Measurements from ENCODE around the gene GMIP.
"Not testable (repeated sequence)": the region's sequence is repeated elsewhere in the genome, so short reads cannot be mapped to it uniquely, and the experiment has no call there.

GMIP gene

DNA sequence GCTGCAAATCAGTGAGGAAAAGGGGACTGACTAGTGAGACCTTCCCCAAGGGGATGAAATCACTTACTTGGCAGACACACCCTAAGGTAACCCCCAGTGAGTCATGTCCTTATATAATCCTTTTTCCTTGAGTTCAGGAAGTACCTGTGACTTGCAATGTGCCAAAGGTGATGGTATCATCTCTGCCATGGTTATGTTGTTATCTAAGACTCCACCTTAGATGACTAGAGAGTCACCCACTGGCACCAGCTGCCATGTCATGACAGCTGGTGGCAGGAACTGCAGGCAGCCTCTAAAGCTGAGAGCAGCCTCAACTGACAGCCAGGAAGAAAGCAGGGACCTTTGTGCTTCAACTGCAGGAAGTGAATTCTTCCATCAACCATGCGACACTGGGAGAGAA is 37.4 kb downstream of the GMIP start:
- DNase-seq (ENCODE audit: low read depth, low spot score) = no peak
- in situ Hi-C loops (cut with HindIII; ENCODE audit: low sequenced_read_pairs) = no loop called here
- TF ChIP-seq, protein P1, sequence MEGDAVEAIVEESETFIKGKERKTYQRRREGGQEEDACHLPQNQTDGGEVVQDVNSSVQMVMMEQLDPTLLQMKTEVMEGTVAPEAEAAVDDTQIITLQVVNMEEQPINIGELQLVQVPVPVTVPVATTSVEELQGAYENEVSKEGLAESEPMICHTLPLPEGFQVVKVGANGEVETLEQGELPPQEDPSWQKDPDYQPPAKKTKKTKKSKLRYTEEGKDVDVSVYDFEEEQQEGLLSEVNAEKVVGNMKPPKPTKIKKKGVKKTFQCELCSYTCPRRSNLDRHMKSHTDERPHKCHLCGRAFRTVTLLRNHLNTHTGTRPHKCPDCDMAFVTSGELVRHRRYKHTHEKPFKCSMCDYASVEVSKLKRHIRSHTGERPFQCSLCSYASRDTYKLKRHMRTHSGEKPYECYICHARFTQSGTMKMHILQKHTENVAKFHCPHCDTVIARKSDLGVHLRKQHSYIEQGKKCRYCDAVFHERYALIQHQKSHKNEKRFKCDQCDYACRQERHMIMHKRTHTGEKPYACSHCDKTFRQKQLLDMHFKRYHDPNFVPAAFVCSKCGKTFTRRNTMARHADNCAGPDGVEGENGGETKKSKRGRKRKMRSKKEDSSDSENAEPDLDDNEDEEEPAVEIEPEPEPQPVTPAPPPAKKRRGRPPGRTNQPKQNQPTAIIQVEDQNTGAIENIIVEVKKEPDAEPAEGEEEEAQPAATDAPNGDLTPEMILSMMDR (IDR thresholded peaks at IDR 0.05; ENCODE audit: low read depth, low read length) = no peak
- H3K4me3 ChIP-seq (ENCODE audit: low read depth, low read length) = no peak overlapping the region

DNA sequence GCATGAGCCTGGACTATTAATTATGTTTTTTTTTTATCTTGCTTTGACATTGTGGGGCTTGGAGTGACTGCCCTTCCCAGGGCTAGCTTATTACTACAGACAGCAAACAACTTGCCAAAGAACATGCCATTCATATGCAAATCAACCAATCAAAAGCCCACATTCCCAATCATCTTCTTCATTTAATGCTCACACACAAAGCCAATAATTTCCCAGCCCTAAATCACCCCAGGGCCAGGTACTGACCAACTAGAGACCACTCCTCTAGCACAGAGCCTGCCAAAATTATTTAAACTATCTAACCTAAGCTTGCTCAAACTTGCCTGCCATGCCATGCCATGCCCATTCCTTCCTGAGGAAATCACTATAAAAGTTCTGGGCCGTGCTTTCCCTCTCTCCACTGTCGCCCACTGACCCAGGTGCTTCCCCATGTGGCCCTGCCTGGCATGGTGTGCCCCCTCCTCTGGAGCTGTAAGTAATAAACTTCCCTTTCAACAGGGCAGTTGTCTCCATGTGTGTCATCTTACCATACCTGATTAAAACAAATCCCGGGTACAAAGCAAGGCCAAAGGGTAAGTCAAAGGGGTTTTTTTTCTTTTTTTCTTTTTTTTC is 40.6 kb downstream of the GMIP start:
- DNase-seq (ENCODE audit: low read depth, low spot score) = no peak
- in situ Hi-C loops (cut with HindIII; ENCODE audit: low sequenced_read_pairs) = no loop called here
- TF ChIP-seq, protein P1 (IDR thresholded peaks at IDR 0.05; ENCODE audit: low read depth, low read length) = no peak
- H3K4me3 ChIP-seq (ENCODE audit: low read depth, low read length) = no peak overlapping the region

DNA sequence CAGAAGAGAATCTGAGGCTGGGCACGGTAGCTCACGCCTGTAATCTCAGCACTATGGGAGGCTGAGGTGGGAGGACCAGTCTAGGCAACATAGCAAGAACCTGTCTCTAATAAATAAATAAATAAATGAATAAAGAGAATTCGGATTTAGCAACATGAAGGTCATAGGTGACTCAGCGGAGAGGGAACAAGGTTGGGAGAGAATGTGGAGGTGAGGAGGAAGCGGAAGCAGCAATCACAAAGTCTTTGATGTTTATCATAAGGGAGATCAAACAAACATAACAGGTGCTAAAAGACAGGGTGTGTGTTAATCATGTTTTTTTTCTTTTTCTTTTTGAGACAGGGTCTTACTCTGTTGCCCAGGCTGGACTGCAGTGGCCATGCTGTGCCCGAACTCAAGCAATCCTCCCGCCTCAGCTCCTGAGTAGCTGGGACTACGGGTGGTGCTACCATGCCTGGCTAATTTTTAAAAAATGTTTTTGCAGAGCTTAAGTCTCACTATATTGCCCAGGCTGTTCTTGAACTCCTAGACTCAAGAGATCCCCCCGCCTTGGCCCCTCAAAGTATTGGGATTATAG is 41.2 kb downstream of the GMIP start:
- H3K4me3 ChIP-seq (ENCODE audit: low read depth, low read length) = no peak overlapping the region
- TF ChIP-seq, protein P1 (IDR thresholded peaks at IDR 0.05; ENCODE audit: low read depth, low read length) = no peak
- in situ Hi-C loops (cut with HindIII; ENCODE audit: low sequenced_read_pairs) = no loop called here
- no peak for DNase-seq (ENCODE audit: low read depth, low spot score)

DNA sequence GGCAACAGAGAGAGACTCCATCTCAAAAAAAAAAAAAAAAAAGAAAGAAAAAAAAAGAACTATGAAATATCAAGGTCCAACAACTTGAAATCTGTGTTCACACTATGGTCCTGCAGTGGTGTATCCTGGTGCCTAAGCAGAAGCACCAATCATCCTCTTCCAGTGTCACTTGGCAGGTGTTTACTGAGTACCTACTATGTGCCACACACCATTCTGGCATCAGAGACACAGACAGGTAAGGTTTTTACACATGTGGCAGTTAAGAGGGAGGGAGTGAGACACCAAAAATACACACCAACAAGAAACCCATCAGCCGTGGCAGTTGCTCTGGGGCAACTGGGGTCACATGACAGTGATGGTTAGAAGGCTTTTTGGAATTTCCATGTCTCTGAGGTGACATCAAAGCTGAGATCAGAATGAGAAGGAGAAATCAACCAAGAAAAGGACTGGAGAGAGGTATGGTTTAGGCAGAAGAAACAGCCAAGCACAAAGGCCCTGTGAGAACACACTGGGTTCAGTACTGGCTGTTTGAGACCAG is 42.6 kb downstream of the GMIP start:
- in situ Hi-C loops (cut with HindIII; ENCODE audit: low sequenced_read_pairs) = no loop called here
- DNase-seq (ENCODE audit: low read depth, low spot score) = no peak
- no peak overlapping the region for H3K4me3 ChIP-seq (ENCODE audit: low read depth, low read length)
- TF ChIP-seq, protein P1 (IDR thresholded peaks at IDR 0.05; ENCODE audit: low read depth, low read length) = no peak

DNA sequence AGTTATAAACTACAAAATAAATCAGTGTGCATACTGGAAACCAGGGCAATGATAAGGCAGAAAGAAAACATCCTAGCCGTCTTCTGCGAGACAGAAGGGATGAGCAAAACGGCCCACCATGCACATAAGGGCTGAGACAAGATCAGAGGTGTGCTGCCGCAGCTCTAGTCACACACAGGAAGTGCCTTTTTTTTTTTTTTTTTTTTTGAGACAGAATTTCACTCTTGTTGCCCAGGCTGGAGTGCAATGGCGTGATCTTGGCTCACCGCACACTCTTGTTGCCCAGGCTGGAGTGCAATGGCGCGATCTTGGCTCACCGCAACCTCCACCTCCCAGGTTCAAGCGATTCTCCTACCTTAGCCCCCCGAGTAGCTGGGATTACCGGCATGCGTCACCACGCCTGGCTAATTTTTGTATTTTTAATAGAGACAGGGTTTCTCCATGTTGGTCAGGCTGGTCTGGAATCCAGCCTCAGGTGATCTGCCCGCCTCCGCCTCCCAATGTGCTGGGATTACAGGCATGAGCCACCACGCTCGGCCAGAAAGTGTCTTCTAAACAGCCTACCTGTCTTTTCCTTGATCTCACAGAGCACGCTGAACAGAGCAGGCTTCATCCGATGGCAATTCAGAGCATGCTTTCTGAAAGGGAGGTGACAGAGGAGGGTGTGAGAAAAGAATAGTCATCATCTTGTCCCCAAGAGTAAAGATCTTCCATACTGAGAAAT is 44.6 kb downstream of the GMIP start:
- H3K4me3 ChIP-seq (ENCODE audit: low read depth, low read length); DNase-seq (ENCODE audit: low read depth, low spot score); in situ Hi-C loops (cut with HindIII; ENCODE audit: low sequenced_read_pairs): not testable (repeated sequence)

DNA sequence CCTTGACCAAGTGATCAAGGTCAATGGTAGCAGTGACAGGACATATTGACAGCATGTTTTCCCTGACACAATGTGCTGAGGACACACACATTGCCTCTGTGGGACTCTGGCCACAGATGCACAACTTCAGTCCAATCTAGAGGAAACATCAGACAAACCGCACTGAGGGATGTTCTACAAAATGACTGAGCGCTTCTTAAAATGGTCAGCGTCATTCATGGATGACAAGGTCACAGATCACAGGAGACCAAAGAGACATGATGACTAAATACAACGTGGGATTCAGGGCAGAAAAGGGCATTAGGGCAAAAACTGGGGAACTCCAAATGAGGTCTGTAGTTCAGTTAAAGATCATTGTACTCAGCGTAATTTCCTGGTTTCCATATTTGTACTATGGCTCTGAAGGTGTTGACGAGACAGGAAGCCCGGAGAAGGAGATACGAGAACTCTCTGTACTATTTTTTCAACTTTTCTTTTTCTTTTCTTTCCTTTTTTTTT is 45.6 kb downstream of the GMIP start:
- H3K4me3 ChIP-seq (ENCODE audit: low read depth, low read length) = no peak overlapping the region
- TF ChIP-seq, protein P1 (IDR thresholded peaks at IDR 0.05; ENCODE audit: low read depth, low read length) = no peak
- in situ Hi-C loops (cut with HindIII; ENCODE audit: low sequenced_read_pairs) = no loop called here
- DNase-seq (ENCODE audit: low read depth, low spot score) = no peak
